Osteoblast (primary cell): ENCODE results near the gene ADK. TPM values are rescaled to one million over a fixed set of nuclear protein-coding genes. Genes with fewer than 3 reads are reported as not detected.

Source experiments
- DNase-seq: peaks from one replicate; pipeline ENCODE4 v3.0.0; 2011; ENCODE audit warnings: low spot score, mixed read lengths; ENCODE audit not compliant: insufficient read length; ENCODE audit errors: missing footprints
- H2AFZ ChIP-seq: 2 replicates; pipeline ENCODE4 v1.6.0; 2011; ENCODE audit warnings: mild to moderate bottlenecking, low read length
- H3K27ac ChIP-seq: 2 replicates; pipeline ENCODE4 v1.5.1; 2011; ENCODE audit warnings: mild to moderate bottlenecking, low read depth, low read length, moderate library complexity
- H3K27me3 ChIP-seq: 2 replicates; pipeline ENCODE4 v1.6.0; 2012; ENCODE audit warnings: mild to moderate bottlenecking, control low read depth, inconsistent platforms, low read length, moderate library complexity; ENCODE audit not compliant: insufficient read depth
- H3K36me3 ChIP-seq: 2 replicates; pipeline ENCODE4 v1.5.1; 2011; ENCODE audit warnings: mild to moderate bottlenecking, low read length, control low read depth, moderate library complexity; ENCODE audit not compliant: insufficient read depth
- H3K4me1 ChIP-seq: 2 replicates; pipeline ENCODE4 v1.5.1; 2011; ENCODE audit warnings: mild to moderate bottlenecking, low read length, control low read depth, moderate library complexity; ENCODE audit not compliant: insufficient read depth
- H3K4me2 ChIP-seq: 2 replicates; pipeline ENCODE4 v1.6.0; 2011; ENCODE audit warnings: mild to moderate bottlenecking, low read length; ENCODE audit not compliant: insufficient read depth
- H3K4me3 ChIP-seq: fragments of 200-600 bp; sonication (generic); 3 replicates; pipeline ENCODE4 v1.5.1; 2012; ENCODE audit warnings: mild to moderate bottlenecking, low read length, inconsistent platforms; ENCODE audit not compliant: insufficient read depth
- H3K79me2 ChIP-seq: 2 replicates; pipeline ENCODE4 v1.6.0; 2012; ENCODE audit warnings: mild to moderate bottlenecking, low read length, control low read depth, inconsistent platforms; ENCODE audit not compliant: insufficient read depth
- H3K9me3 ChIP-seq: 2 replicates; pipeline ENCODE4 v1.5.1; 2011; ENCODE audit warnings: low read depth, low read length, control low read depth
- H4K20me1 ChIP-seq: 2 replicates; pipeline ENCODE4 v1.6.0; 2012; ENCODE audit warnings: mild to moderate bottlenecking, low read length, control low read depth; ENCODE audit not compliant: insufficient read depth
- total RNA-seq: library from RNA; depleted of rRNA; stranded (reverse); fragments of >200 nt; gene quantifications from 2 replicates; pipeline ENCODE4 v1.2.3, GENCODE V29; 2012
- TF ChIP-seq, protein P1 (sequence below): IDR thresholded peaks from 2 replicates; pipeline ENCODE4 v1.5.1; 2011; ENCODE audit warnings: mild to moderate bottlenecking, low read depth, low read length, moderate library complexity; ENCODE audit errors: extremely low read depth

Gene ADK
- total RNA-seq, 1 donor: 34.0 TPM

DNA sequence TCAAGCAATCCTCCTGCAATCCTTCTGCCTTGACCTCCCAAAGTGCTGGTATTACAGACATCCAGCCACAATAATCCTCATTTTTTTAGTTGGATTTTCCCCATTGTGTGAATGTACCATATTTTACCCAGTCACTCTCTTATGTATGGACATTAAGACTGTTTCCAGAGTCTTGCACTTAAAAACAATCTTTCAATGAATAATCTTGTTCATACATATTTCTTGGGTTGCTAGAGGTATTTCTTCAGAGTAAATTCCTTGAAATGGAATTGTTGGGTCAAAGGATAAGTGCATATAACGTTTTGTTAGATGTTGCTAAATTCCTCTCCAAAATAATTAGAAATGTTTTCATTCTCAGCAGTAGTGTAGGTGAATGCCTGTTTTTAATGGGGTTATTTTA is 392.3 kb downstream of the ADK start:
- TF ChIP-seq, protein P1, sequence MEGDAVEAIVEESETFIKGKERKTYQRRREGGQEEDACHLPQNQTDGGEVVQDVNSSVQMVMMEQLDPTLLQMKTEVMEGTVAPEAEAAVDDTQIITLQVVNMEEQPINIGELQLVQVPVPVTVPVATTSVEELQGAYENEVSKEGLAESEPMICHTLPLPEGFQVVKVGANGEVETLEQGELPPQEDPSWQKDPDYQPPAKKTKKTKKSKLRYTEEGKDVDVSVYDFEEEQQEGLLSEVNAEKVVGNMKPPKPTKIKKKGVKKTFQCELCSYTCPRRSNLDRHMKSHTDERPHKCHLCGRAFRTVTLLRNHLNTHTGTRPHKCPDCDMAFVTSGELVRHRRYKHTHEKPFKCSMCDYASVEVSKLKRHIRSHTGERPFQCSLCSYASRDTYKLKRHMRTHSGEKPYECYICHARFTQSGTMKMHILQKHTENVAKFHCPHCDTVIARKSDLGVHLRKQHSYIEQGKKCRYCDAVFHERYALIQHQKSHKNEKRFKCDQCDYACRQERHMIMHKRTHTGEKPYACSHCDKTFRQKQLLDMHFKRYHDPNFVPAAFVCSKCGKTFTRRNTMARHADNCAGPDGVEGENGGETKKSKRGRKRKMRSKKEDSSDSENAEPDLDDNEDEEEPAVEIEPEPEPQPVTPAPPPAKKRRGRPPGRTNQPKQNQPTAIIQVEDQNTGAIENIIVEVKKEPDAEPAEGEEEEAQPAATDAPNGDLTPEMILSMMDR: no peak
- H3K79me2 ChIP-seq: no peaks in the 10 kb centered on the region
- no peaks in the 10 kb centered on the region for H3K9me3 ChIP-seq
- peaks cover 14% of the 10 kb centered on the region for H3K4me1 ChIP-seq
- peak overlapping the region; percentile 24 for H3K27ac ChIP-seq
- H2AFZ ChIP-seq: no peak overlapping the region
- H4K20me1 ChIP-seq: no peaks in the 10 kb centered on the region
- no peak overlapping the region for H3K4me2 ChIP-seq
- DNase-seq: no peak
- H3K4me3 ChIP-seq: no peak overlapping the region
- H3K27me3 ChIP-seq: no peaks in the 10 kb centered on the region
- no peaks in the 10 kb centered on the region for H3K36me3 ChIP-seq

DNA sequence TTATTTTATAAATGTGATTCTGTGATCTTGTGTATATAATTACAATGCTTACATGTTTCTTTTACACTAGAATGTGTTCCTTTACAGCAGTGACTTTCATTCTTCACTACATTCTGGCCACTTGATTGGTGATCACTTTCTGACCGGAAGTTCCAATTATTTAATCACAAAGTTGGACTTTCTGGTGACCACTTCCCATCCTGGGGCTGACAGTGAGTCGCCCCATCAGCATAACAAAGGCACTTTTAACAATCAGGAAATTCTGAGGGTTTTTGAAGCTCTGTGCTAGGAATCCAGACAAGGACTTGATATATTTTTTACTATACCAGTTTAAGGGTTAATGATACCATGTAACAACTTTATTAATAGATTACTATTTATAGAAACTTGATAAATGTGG is 393.1 kb downstream of the ADK start:
- TF ChIP-seq, protein P1: no peak
- H3K36me3 ChIP-seq: no peaks in the 10 kb centered on the region
- DNase-seq: no peak
- peaks cover 14% of the 10 kb centered on the region for H3K4me1 ChIP-seq
- H2AFZ ChIP-seq: peak overlapping the region; percentile 14
- no peaks in the 10 kb centered on the region for H3K79me2 ChIP-seq
- no peaks in the 10 kb centered on the region for H4K20me1 ChIP-seq
- H3K9me3 ChIP-seq: no peaks in the 10 kb centered on the region
- H3K27me3 ChIP-seq: no peaks in the 10 kb centered on the region
- H3K4me3 ChIP-seq: no peak overlapping the region
- peak overlapping the region; percentile 24 for H3K27ac ChIP-seq
- peak overlapping the region; percentile 37 for H3K4me2 ChIP-seq

DNA sequence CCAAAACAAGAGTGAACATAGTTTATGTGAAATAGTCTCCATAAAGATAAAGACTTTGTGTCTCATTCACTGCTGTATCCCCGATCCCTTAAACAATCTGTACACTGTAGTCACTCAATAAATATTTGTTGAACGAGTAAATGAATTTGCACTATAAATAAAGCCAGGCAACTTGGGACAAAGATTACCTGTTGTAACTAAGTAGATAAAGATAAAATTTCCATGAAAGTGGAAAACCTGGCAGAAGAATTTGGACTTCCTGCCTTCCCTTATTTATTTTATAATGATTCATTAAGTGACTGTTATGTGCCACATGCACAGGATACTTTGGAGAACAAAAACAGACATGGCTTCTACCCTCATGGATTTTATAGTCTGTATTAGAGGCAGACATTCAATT is 397.7 kb downstream of the ADK start:
- Histone ChIP-seq H4K20me1 (no peaks in the 10 kb centered on the region), H3K27me3 (no peaks in the 10 kb centered on the region), H3K36me3 (no peaks in the 10 kb centered on the region), H3K27ac (no peak overlapping the region), H3K4me2 (no peak overlapping the region), H3K4me3 (no peak overlapping the region), H3K79me2 (no peaks in the 10 kb centered on the region), H3K4me1 (peaks cover 7% of the 10 kb centered on the region), H2AFZ (peak overlapping the region; percentile 25), H3K9me3 (no peaks in the 10 kb centered on the region)
- DNase-seq: peak; percentile 75
- TF ChIP-seq, protein P1: no peak

DNA sequence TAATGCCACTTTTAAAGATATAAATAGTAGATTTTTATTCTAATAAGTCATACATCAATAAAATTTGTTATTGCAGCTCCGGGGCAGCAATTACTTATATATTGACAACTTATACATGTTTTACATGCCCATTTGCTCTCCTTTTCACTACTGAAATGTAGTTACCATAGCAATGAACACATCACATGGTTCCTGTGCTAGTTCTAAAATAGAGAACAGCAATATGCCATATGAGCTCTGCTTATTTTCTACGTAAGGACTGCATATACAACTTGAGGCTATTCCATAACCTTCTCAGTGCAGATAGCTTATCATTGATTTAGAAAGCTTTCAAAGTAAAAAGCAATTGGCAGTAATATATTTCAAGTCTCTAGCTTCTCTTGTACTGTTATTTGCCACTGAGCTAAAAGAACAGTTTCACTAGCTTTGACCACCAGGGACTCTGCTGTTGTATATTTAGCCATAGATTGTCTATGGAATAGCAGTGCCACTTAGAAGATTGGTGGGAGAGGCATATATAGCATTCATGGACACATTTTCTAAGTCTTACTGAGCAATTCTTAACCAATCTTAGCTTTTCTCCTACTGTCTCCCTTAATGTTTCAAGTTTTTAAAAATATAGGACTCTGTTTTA is 405.2 kb downstream of the ADK start:
- H3K79me2 ChIP-seq: no peaks in the 10 kb centered on the region
- H3K4me2 ChIP-seq: no peak overlapping the region
- TF ChIP-seq, protein P1: no peak
- no peaks in the 10 kb centered on the region for H3K9me3 ChIP-seq
- H3K4me3 ChIP-seq: no peak overlapping the region
- no peak overlapping the region for H3K27ac ChIP-seq
- no peak overlapping the region for H2AFZ ChIP-seq
- DNase-seq: peak; percentile 5
- no peaks in the 10 kb centered on the region for H4K20me1 ChIP-seq
- H3K4me1 ChIP-seq: no peaks in the 10 kb centered on the region
- H3K36me3 ChIP-seq: no peaks in the 10 kb centered on the region
- H3K27me3 ChIP-seq: no peaks in the 10 kb centered on the region
